Measurements from ENCODE around the gene STAMBP.

GRCh38 chr2:73812635-73813034 is 16.1 kb upstream of the STAMBP start:
- TF ChIP-seq CTCF (IDR thresholded peaks at IDR 0.05) (no peak), POLR2A (IDR thresholded peaks at IDR 0.05) (no peak)
